GM12878 (cell line): ENCODE measurements around the gene PIMREG. TPM values are rescaled to one million over a fixed set of nuclear protein-coding genes. Genes with fewer than 3 reads are reported as not detected.

ENCODE experiments used
- ATAC-seq: fragments of 200-7000 bp; cut with Tn5 transposase; 3 replicates; pipeline ENCODE4 v1.9.1; 2020; ENCODE audit warnings: mild to moderate bottlenecking, moderate library complexity
- BruUV-seq: library from RNA; stranded (reverse); fragments of 400-500 nt; replicated peaks from 2 replicates; lab custom pipeline; 2021; lab: Mats Ljungman, UMichigan
- CTCF ChIA-PET: fragments of 300-600 bp; sonication (Branson Sonifier 250); formaldehyde crosslinking; extraction: SDS; loops from one replicate; lab custom pipeline; 2021; ENCODE audit warnings: inconsistent platforms; lab: Yijun Ruan, JAX
- POLR2A ChIA-PET: fragments of 350-600 bp; formaldehyde crosslinking; extraction: SDS; loops from one replicate; lab custom pipeline; 2021; ENCODE audit warnings: inconsistent platforms; lab: Charles Lee
- RAD21 ChIA-PET: fragments of 300-600 bp; sonication (Branson Sonifier 250); formaldehyde crosslinking; loops from one replicate; lab custom pipeline; 2023; ENCODE audit warnings: antibody characterized with exemption; ENCODE audit not compliant: unreplicated experiment; lab: Charles Lee
- SMC1A ChIA-PET: fragments of 300-600 bp; sonication (Branson Sonifier 250); formaldehyde crosslinking; loops from one replicate; lab custom pipeline; 2023; ENCODE audit not compliant: unreplicated experiment, uncharacterized antibody; lab: Charles Lee
- DNase-seq: peaks from one replicate; pipeline ENCODE4 v3.0.0-alpha.2; 2011; ENCODE audit warnings: low read depth, low spot score
- FAIRE-seq: peaks from 3 replicates; lab custom pipeline; 2011; peaks lifted over from hg19 to GRCh38; lab: Jason Lieb, UNC
- H2AFZ ChIP-seq: 2 replicates; pipeline ENCODE4 v1.6.0; 2011; ENCODE audit warnings: low read depth, low read length, control low read depth; ENCODE audit not compliant: control insufficient read depth
- H3K27ac ChIP-seq: 2 replicates; pipeline ENCODE4 v1.5.1; 2011; ENCODE audit warnings: control low read depth; ENCODE audit not compliant: control insufficient read depth, insufficient read depth
- H3K27me3 ChIP-seq, 2 experiments: replicated peaks in 1 of 2; 2 replicates each; pipeline versions ENCODE4 v1.6.0 to v1.6.1; 2011; ENCODE audit warnings: low read length in 1 of 2; ENCODE audit not compliant: control insufficient read depth in 2 of 2, insufficient read depth in 2 of 2
- H3K36me3 ChIP-seq, 2 experiments: 2 replicates each; pipeline ENCODE4 v1.5.1; 2011; ENCODE audit warnings: low read length in 1 of 2; ENCODE audit not compliant: control insufficient read depth in 2 of 2, insufficient read depth in 2 of 2
- H3K4me1 ChIP-seq: 2 replicates; pipeline ENCODE4 v1.6.1; 2011; ENCODE audit warnings: mild to moderate bottlenecking, low read length, moderate library complexity, mixed read lengths; ENCODE audit not compliant: control insufficient read depth, insufficient read depth
- H3K4me2 ChIP-seq: 2 replicates; pipeline ENCODE4 v1.6.0; 2011; ENCODE audit warnings: control low read depth; ENCODE audit not compliant: control insufficient read depth, insufficient read depth
- H3K4me3 ChIP-seq: fragments of 200-600 bp; sonication (generic); 2 replicates; pipeline ENCODE4 v1.5.1; 2016
- H3K79me2 ChIP-seq: 2 replicates; pipeline ENCODE4 v1.6.0; 2011; ENCODE audit warnings: low read length; ENCODE audit not compliant: control insufficient read depth, insufficient read depth
- H3K9ac ChIP-seq: 2 replicates; pipeline ENCODE4 v1.8.0; 2011; ENCODE audit warnings: low read length, control low read depth, mixed read lengths; ENCODE audit not compliant: control insufficient read depth, insufficient read depth
- H3K9me3 ChIP-seq: replicated peaks from 3 replicates; pipeline ENCODE4 v1.5.1; 2011; ENCODE audit warnings: mild to moderate bottlenecking, low read length; ENCODE audit not compliant: control insufficient read depth, insufficient read depth
- H4K20me1 ChIP-seq: 2 replicates; pipeline ENCODE4 v1.6.0; 2011; ENCODE audit not compliant: control insufficient read depth, insufficient read depth
- ATF2 ChIP-seq: IDR thresholded peaks from 2 replicates; pipeline ENCODE4 v1.6.1; 2012; ENCODE audit warnings: low read length, inconsistent platforms
- HDAC2 ChIP-seq: fragments of 200-600 bp; sonication (generic); IDR thresholded peaks from 2 replicates; pipeline ENCODE4 v1.6.1; 2017
- IKZF1 ChIP-seq: fragments of 450-650 bp; conservative IDR thresholded peaks from 2 replicates; pipeline ENCODE4 v1.6.1; 2017; ENCODE audit warnings: antibody characterized with exemption, mild to moderate bottlenecking
- MXI1 ChIP-seq: fragments of 150-350 bp; IDR thresholded peaks from 2 replicates; pipeline ENCODE4 v1.6.1; 2011; ENCODE audit warnings: low read depth, mild to moderate bottlenecking, inconsistent platforms, low read length, improper control_type of control experiment
- NFIC ChIP-seq: IDR thresholded peaks from 2 replicates; pipeline ENCODE4 v1.6.1; 2012; ENCODE audit warnings: low read depth, mild to moderate bottlenecking, inconsistent platforms, low read length, moderate library complexity
- PAX8 ChIP-seq: fragments of 450-650 bp; IDR thresholded peaks from 2 replicates; pipeline ENCODE4 v1.6.1; 2017; ENCODE audit warnings: mild to moderate bottlenecking, moderate library complexity
- RAD21 ChIP-seq: IDR thresholded peaks from 2 replicates; pipeline ENCODE4 v1.6.1; 2011; ENCODE audit warnings: mild to moderate bottlenecking, low read depth, low read length, moderate library complexity; ENCODE audit not compliant: insufficient read depth
- SP1 ChIP-seq: IDR thresholded peaks from one replicate; pipeline ENCODE4 v1.6.1; 2011; ENCODE audit warnings: low read depth, low read length
- SREBF1 ChIP-seq: IDR thresholded peaks from 2 replicates; pipeline ENCODE4 v1.6.1; 2012; ENCODE audit warnings: mild to moderate bottlenecking, low read length
- STAT1 ChIP-seq: fragments of 450-650 bp; conservative IDR thresholded peaks from 2 replicates; pipeline ENCODE4 v1.6.1; 2014; ENCODE audit warnings: antibody characterized with exemption, mild to moderate bottlenecking
- STAT3 ChIP-seq: IDR thresholded peaks from 2 replicates; pipeline ENCODE4 v1.6.1; 2011; ENCODE audit warnings: low read depth, low read length, improper control_type of control experiment
- TARDBP ChIP-seq: IDR thresholded peaks from 2 replicates; pipeline ENCODE4 v1.6.1; 2016; ENCODE audit warnings: borderline replicate concordance
- ZNF687 ChIP-seq: fragments of 450-650 bp; IDR thresholded peaks from 2 replicates; pipeline ENCODE4 v1.6.1; 2017; ENCODE audit warnings: mild to moderate bottlenecking, moderate library complexity
- WGBS: methylation state at CpG from one replicate; pipeline ENCODE4 v1.1.6; 2016; ENCODE audit warnings: low lambda C conversion rate; ENCODE audit not compliant: insufficient replicate concordance, insufficient coverage; ENCODE audit errors: missing lambda C conversion rate; 5-methylcytosine and 5-hydroxymethylcytosine counted together
- in situ Hi-C: fragments of 300-500 bp; cut with MboI; formaldehyde crosslinking; loops from 9 replicates; pipeline ENCODE4 v1.14.3; 2018; ENCODE audit warnings: mixed read lengths
- intact Hi-C: fragments of 100-400 bp; cut with micrococcal nuclease; formaldehyde crosslinking; loops from one replicate; pipeline ENCODE4 v1.14.2; 2022; ENCODE audit not compliant: unreplicated experiment
- polyA plus RNA-seq, 11 experiments: library from polyadenylated mRNA; depleted of rRNA in 4 of 11; unstranded in 6 of 11; stranded (reverse) in 5 of 11; fragments of >200 nt; fragmentation: Nextera tagmentation in 4 of 11; fragmentation: Illumina TruSeq in 1 of 11; extraction: Ambion mirVana in 4 of 11; extraction: Trizol in 1 of 11; gene quantifications; 1 replicate in 1 of 11; 2 replicates in 10 of 11; pipeline versions ENCODE4 v1.2.1 to v1.2.3, GENCODE V29; 2011 to 2016; ENCODE audit warnings: inconsistent platforms in 2 of 11, missing spikeins in 2 of 11, low read depth in 1 of 11
- total RNA-seq, 4 experiments: library from RNA; depleted of rRNA in 3 of 4; stranded (reverse); fragments of >200 nt in 3 of 4; fragmentation: Illumina TruSeq in 1 of 4; extraction: Trizol in 1 of 4; gene quantifications; 2 replicates each; pipeline versions ENCODE4 v1.2.1 to v1.2.3, GENCODE V29; 2013 to 2021
- TF ChIP-seq, protein P1 (sequence below): fragments of 450-650 bp; IDR thresholded peaks from 2 replicates; pipeline ENCODE4 v1.6.1; 2017; ENCODE audit warnings: antibody characterized with exemption, mild to moderate bottlenecking, moderate library complexity

PIMREG gene
- total and polyA plus RNA-seq, 10 of the 15 experiments (the other 5 are each of a cell fraction or from before 2014, with no cell fraction given), result 2.8 to 35.8 (median 25.2) TPM

DNA sequence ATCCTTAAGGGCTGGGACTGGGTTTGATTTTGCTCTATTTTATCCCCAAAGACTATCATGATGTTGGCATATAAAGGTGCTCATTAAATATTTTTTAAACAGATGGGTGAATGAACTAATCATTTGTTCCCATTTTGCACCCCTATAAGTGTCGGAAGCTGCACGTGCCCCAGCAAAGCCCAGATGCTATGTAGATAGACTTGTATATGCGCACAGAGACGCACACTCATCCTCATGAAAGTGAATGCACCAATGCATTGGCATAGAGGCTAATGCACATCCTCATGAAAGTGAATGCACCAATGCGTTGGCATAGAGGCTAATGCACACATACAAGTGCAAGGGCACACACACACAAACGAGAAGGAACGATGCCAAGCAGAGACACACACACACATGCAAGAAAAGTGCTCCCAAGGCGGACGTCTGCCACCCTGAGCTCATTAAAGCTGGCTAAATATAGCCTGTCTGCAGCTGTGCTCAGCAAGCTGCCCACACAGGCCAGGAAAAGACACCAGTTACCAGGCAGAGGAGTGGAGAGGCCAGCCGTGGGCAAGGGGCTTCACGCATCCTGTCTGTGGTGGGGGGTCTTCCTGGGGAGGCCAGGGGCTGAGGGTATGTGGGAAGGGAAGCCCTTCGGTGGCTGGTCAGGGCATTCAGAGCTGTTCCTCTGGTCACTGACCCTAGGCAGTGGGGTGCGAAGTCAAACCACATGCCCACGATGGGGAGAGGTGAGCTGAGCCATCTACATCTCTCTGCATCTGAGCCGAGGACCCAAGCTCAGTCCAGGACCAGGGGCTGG, 52.6 kb downstream of the PIMREG start (continued):
- TF ChIP-seq MXI1, result no peak

DNA sequence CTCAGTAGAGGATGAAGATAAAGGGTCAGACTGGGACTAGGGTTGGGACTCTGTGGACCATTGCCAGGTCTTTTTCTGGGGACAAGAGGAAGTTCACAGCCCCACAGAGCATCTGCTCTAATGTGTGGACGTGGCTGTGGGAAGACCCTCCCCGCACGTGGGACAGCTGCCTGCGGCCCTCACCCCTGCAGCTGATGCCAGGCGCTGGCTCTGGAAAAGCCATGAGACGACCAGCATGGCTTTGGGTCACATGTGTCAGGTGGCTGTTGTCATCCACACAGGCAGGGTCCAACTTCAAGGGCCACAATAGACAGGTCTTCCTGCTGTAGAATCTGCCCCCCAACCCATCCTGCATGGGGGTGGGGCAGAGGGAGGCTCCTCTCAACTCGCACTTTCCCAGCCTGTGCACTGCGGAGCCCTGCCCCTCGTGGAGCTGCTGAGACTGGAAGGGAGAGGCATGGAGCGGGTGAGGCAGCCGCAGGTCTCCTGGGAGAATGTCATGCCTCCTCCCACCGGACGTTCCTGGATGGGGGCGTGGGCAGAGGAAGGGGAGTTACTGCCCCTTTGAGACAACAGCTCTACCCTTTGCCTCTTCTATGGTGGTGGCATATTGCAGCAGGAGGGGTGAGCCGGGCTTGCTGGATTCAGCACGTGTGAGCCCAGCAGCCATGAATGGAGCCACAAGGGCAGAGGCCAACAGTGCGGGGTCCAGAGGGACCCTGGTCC, 53.4 kb downstream of the PIMREG start:
- Histone ChIP-seq H3K27me3 (no peaks in the 10 kb centered on the region; a peak in 2 of 4 replicates), H3K4me2 (no peak overlapping the region), H3K4me3 (no peak overlapping the region), H3K9me3 (no peaks in the 10 kb centered on the region), H2AFZ (no peak overlapping the region), H3K36me3 (no peaks in the 10 kb centered on the region), H4K20me1 (no peaks in the 10 kb centered on the region), H3K79me2 (no peaks in the 10 kb centered on the region), H3K27ac (no peak overlapping the region), H3K4me1 (peaks cover 14% of the 10 kb centered on the region), H3K9ac (no peak overlapping the region)
- no peak for ATAC-seq
- no peak for FAIRE-seq
- ChIA-PET SMC1A (no interaction called here), RAD21 (no interaction called here), CTCF (interaction anchor here (1.0 kb wide), 1 partner anchor 25 kb away, joined by 4 read pairs; no protein-coding TSS in a partner anchor), POLR2A (no interaction called here)
- no TSS peak for BruUV-seq
- intact Hi-C loops, result no loop called here
- in situ Hi-C loops, result no loop called here
- no peak for DNase-seq
- 48% methylated on average over 17 of the region's 17 CpGs for WGBS
- TF ChIP-seq SREBF1 (no peak), ZNF687 (no peak), NFIC (no peak), TARDBP (no peak), HDAC2 (no peak), RAD21 (no peak), STAT3 (no peak), SP1 (no peak), PAX8 (no peak), STAT1 (no peak), ATF2 (no peak), IKZF1 (no peak)
- TF ChIP-seq, protein P1, sequence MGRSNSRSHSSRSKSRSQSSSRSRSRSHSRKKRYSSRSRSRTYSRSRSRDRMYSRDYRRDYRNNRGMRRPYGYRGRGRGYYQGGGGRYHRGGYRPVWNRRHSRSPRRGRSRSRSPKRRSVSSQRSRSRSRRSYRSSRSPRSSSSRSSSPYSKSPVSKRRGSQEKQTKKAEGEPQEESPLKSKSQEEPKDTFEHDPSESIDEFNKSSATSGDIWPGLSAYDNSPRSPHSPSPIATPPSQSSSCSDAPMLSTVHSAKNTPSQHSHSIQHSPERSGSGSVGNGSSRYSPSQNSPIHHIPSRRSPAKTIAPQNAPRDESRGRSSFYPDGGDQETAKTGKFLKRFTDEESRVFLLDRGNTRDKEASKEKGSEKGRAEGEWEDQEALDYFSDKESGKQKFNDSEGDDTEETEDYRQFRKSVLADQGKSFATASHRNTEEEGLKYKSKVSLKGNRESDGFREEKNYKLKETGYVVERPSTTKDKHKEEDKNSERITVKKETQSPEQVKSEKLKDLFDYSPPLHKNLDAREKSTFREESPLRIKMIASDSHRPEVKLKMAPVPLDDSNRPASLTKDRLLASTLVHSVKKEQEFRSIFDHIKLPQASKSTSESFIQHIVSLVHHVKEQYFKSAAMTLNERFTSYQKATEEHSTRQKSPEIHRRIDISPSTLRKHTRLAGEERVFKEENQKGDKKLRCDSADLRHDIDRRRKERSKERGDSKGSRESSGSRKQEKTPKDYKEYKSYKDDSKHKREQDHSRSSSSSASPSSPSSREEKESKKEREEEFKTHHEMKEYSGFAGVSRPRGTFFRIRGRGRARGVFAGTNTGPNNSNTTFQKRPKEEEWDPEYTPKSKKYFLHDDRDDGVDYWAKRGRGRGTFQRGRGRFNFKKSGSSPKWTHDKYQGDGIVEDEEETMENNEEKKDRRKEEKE, result no peak
